ENCODE measurements around the gene SCNN1G.

SCNN1G gene

DNA sequence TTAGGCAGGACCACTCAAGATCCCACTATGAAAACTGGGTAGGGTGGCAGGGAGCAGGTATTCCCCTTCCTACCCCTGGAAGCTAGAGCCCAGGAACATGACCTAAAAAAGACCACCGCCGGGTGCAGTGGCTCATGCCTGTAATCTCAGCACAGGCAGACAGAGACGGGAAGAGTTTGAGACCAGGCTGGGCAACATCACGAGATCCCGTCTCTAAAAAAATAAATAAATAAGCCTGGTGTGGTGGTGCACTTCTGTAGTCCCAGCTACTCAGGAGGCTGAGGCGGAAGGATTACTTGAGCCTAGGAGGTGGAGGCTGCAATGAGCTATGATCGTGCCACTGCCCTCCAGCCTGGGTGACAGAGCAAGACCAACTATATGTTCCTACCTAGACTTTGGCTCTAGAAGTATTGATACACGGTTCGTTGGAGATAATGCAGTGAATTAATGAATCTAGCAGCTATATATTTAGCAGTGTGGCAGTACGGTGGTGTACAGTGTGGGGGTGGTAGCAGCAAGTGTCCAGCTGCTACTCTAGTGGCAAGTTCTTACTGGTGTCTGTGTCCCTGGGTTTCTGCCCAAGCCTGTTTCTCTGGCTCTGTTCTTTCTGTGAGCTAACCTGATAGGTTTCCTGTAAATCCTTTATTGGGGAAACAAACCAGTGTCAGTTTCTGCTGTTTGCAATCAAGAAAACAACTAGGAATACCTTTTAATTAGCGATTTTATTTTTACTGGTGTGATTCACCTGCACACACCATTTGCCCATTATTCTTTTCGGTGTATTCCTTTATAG, 30.0 kb upstream of the SCNN1G start:
- DNase-seq (ENCODE audit: low read depth), result no peak

DNA sequence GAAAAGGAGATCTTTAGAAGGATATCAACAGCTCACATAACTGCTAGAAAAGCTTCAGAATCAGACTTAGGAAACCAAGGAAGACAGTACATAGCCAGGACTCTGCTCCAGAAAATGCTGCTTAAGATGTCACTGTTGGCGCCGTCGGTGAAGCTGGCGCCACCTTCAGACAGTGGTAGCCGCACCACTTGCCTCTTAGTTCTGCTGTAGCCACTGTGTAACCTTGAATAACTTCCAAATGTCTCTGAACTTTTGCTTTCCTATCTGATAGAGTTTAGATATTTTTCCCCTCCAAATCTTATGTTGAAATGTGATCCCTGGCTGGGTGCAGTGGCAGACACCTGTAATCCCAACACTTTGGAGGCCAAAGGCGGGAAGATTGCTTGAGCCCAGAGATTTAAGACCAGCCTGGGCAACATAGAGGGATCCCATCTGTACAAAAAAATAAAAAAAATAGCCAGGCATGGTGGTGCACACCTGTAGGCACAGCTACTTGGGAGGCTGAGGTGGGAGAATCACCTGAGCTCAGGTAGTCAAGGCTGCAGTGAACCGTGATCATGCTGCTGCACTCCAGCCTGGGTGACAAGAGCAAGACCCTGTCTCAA, 27.0 kb upstream of the SCNN1G start:
- no peak for DNase-seq (ENCODE audit: low read depth)

DNA sequence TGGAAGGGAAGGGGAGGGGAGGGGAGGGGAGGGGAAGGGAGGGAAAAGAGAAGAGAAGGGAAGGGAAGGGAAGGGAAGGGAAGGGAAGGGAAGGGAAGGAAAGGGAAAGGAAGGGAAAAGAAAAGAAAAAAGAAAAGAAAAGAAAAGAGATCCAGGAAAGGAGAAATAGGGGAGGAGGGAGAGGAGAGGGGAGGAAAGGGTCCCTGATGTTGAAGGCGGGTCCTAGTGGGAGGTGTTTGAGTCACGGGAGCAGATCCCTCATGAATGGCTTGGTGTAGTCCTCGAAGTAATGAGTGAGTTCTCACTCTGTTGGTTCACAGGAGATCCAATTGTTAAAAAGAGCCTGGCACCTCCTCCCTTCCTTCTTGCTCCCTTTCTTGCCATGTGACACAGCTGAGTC, 26.4 kb upstream of the SCNN1G start:
- no peak for DNase-seq (ENCODE audit: low read depth)

DNA sequence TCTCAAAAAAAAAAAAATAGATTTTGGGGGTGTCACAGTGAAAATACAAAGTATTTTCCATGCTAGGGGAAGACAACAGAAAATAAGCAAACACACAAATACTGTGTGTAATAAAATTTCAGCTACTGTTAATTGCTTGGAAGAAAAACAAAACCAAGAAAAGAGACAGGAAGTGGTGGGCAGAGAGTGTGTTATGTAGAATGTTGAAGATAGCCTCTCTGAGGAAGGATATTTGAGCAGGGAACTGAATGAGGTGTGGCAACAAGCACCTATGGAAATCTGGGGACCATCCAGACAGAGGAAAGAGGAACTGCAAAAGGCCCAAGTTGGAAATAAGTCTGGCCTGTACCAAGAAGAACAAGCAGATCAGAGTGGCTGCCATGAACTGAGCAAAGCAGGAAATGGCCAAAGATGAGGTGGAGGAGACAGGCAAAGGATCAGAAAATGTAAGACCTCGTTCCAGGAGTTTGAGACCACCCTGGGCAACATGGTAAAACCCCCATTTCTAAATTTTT, 25.5 kb upstream of the SCNN1G start:
- no peak for DNase-seq (ENCODE audit: low read depth)

DNA sequence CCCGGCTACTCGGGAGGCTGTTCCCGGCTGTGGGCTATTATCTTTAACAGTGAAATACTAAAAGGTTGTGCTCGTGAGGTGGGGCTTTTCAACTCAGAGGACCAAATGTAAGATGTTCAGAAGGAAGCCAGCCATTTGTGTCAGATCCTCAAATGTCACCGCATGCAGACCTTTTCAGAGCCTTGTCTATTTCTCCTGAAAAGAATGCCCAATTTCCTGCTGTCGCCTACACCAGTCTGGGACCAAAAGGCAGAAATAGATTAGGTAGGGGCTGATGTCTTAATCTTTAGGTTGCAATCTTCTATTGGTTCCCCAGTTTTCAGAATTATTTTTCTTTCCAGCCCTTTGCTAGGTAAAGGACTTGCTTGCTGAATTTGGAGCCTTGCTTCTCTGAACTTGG, 24.4 kb upstream of the SCNN1G start:
- DNase-seq (ENCODE audit: low read depth), result no peak

GRCh38 chr16:23160082-23160481, 22.5 kb upstream of the SCNN1G start:
- DNase-seq (ENCODE audit: low read depth), result no peak

- no peak for DNase-seq (ENCODE audit: low read depth)
These were observed 22.0 kb upstream of the SCNN1G start for GRCh38 chr16:23160574-23160973.

DNA sequence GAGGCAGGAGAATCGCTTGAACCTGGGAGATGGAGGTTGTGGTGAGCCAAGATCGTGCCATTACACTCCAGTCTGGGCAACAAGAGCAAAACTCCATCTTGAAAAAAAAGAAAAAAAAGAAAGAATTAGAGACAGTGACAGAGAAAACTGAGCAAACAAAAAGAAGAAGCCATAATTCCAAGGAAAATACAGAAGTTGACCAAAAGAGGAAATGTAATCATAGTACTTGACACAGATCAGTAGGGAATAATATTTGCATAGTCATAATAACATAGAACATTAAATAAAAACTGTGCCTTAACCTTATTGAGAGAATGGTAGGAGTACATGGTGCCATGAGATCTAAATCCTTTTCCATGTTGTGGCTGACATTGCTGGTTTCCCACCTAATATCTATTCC, 18.6 kb upstream of the SCNN1G start:
- no peak for DNase-seq (ENCODE audit: low read depth)

- no peak for DNase-seq (ENCODE audit: low read depth)
These were observed 17.8 kb upstream of the SCNN1G start for GRCh38 chr16:23164736-23165135.

- no peak for DNase-seq (ENCODE audit: low read depth)
These were observed 10.0 kb upstream of the SCNN1G start for GRCh38 chr16:23172583-23172982.

GRCh38 chr16:23172994-23173393, 9.6 kb upstream of the SCNN1G start:
- no peak for DNase-seq (ENCODE audit: low read depth)

DNA sequence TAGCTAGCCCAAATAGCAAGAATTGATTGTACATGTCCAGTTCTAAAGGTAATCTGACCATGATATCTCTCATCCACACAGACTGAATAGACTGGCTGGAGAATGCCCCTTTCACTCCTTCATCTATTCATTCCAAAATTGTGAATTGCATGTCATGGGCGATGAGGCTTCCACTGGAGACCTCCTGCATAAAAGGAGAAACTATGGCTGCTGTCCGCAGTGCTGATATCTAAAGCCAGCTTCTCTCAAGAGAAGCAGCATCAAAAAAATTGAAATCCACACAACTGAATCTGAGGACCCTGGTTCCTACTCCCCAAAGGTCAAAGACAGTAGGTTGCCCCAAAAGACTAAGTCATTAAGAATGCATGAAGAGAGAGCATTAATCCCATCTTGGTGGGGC, 7.9 kb upstream of the SCNN1G start:
- DNase-seq (ENCODE audit: low read depth), result no peak

DNA sequence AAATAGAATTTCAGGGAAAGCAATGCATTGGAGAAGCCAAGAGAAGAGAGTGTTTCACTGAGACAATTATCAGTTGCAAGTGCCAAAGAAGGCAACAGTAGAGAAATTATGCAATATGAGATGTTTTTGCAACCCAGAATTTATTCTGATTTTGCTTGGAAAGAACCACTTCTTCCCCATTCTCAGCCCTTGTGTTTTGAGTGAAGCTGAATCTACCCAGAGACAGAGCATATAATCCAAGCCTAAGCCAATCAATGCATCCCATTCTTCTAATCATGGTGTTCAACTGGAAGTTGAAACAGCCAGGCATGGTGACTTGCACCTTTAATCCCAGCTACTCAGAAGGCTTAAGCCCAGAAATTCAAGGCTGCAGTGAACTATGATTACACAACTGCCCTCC, 6.9 kb upstream of the SCNN1G start:
- DNase-seq (ENCODE audit: low read depth), result no peak

DNA sequence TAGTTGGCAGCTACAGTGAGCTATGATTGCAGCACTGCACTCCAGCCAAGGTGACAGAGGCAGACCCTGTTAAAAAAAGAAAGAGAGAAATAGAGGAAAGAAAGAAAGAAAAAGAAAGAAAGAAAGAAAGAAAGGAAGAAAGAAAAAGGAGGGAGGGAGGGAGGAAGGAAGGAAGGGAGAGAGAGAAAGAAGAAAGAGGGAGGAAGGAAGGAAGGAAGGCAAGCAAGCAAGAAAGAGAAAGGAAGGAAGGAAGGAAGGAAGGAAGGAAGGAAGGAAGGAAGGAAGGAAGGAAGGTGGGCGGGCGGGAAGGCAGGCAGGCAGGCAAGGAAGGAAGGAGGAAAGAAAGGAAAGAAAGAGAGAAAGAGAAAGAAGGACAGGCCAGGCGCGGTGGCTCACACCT, 1.0 kb upstream of the SCNN1G start:
- no peak for DNase-seq (ENCODE audit: low read depth)

DNA sequence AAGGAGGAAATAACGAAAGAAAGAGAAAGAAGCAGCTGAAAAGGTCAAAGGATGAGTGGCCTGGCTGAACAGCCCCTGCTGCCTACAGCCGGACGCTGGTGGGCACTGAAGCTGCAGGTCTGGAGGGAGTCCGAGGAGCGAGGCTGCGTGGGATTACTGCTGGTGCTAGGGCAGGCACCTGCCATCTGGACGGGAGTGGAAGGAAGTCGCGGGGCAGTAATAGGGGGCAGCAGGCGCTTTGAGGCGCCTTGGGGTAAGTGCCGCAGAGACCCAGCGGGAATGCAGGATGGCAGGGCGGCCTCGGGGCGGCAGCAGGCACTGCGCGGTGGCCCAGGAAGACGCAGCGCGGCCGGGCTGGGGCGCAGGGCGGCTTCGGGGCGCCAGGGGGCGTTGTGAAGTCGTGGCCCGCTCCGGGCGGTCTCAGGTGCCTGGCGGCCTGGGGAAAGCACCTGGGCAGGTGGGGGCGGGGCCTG, 303 bp upstream of the SCNN1G start:
- peak; percentile 44 for DNase-seq (ENCODE audit: low read depth)

GRCh38 chr16:23183543-23183862, 958 bp downstream of the SCNN1G start:
- no peak for DNase-seq (ENCODE audit: low read depth)

DNA sequence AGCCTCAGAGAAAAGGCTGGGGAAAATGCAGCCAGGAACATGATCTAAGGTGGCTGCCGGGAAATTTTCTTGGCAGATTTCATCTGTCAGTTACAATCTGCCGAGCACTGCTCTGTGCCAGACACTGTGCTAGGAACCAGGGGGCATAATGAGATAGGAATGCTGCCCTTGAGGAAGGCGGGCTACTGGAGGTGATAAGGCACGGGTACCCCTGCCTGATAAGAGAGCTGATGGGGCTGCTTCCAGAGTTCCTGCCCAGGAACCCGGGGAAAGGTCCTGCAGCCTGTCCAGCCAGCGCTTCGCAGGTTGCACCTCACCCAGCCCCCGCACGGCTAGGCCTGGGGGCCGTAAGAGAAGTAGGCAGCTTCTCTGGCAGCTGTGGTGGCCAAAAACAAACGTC, 3.1 kb downstream of the SCNN1G start:
- DNase-seq (ENCODE audit: low read depth), result no peak

DNA sequence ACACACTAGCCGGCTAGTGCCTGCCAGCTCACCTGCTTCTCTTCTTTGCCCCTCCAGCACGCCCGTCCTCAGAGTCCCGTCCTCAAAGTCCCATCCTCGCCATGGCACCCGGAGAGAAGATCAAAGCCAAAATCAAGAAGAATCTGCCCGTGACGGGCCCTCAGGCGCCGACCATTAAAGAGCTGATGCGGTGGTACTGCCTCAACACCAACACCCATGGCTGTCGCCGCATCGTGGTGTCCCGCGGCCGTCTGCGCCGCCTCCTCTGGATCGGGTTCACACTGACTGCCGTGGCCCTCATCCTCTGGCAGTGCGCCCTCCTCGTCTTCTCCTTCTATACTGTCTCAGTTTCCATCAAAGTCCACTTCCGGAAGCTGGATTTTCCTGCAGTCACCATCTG, 3.6 kb downstream of the SCNN1G start:
- DNase-seq (ENCODE audit: low read depth), result no peak

DNA sequence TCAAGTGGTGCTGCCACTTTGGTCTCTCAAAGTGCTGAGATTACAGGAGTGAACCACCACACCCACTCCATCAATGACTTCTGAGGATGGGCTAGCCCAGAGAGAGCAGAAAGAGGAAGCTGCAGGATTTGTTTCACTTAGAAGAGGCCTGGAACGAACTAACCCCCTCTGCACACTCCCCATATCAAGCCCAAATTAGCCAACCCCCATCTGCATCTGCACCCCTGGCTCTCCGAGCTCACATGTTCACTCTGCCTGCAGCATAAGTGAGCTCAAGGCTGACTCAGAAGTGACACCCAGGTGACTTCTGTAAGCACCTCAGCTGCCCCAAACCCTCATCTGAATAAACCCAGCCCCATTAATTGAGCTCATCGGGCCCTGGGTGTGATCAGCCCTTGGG, 4.8 kb downstream of the SCNN1G start:
- DNase-seq (ENCODE audit: low read depth), result no peak

DNA sequence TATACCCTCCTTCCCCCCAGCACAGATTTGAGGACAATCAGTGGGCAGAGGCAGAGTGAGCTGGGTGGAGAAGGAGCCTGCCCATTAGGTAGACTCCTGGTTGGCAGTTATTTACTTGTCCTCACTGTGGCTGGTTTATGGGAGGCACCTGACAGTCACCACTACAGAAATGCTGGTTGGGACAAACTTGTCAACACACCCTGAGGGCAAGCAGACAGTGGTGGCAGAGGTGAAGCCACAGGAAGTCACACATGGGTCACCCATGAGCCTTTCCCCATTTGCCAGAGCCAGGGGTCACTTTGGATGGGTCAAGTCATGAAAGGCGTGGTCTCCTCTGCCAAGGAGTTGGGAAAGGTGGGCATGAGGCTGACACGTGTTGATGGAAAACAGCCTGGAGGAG, 6.4 kb downstream of the SCNN1G start:
- DNase-seq (ENCODE audit: low read depth), result no peak

- DNase-seq (ENCODE audit: low read depth), result no peak
These were observed 12.1 kb downstream of the SCNN1G start for GRCh38 chr16:23194497-23195221.

GRCh38 chr16:23195366-23195978, 12.9 kb downstream of the SCNN1G start:
- DNase-seq (ENCODE audit: low read depth), result no peak

DNA sequence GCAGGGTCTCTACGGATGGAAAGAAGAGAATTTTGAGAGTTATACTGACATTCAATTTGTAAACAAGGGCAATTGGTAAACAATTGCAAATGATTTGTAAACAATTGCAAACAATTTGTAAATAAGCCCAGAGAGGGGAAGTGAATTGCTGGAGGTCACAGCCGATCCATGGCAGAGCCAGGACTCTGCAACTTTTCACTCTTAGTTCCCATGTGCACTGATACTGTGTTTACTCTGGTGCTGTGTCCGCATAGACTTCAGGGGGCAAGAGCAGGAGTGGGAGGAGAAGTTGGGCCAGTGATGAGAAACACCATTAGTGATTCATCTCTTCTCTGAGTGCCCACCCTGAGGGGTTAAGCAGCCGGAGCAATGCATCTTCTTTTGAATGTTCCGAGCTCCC, 14.0 kb downstream of the SCNN1G start:
- DNase-seq (ENCODE audit: low read depth), result no peak
